ENCODE measurements around the gene DEPP1. TPM values are rescaled to one million over a fixed set of nuclear protein-coding genes. Genes with fewer than 3 reads are reported as not detected.

DEPP1 gene
- total and polyA plus RNA-seq, 2 experiments from 2014 or later = 0.37 to 1.3 TPM

- no peak for TF ChIP-seq ZNF462 (CRISPR knock-in tag; IDR thresholded peaks at IDR 0.05)
- TF ChIP-seq EZH2 (IDR thresholded peaks at IDR 0.05; ENCODE audit: low read depth, unreplicated experiment) = no peak
Observed at GRCh38 chr10:44952779-44953231, 25.8 kb downstream of the DEPP1 start (continued).

- H3K4me1 Mint-ChIP-seq = peaks cover 22% of the 10 kb centered on the region
- no peaks in the 10 kb centered on the region for H3K79me2 ChIP-seq (replicated peaks; ENCODE audit: insufficient read depth)
- no peaks in the 10 kb centered on the region for H3K9me2 ChIP-seq (ENCODE audit: insufficient read depth)
- no peak overlapping the region for H3K27ac ChIP-seq (ENCODE audit: low read depth)
- H3K4me3 ChIP-seq = no peak overlapping the region
- no peak overlapping the region for H2AFZ ChIP-seq
- no peaks in the 10 kb centered on the region for H3K27me3 ChIP-seq (ENCODE audit: insufficient read depth)
- peaks cover 7% of the 10 kb centered on the region; the same call in 2 of the 3 replicates for H3K36me3 Mint-ChIP-seq (ENCODE audit: low read depth)
- H3K4me2 ChIP-seq = no peak overlapping the region
- H3K36me3 ChIP-seq (ENCODE audit: insufficient read depth) = no peaks in the 10 kb centered on the region
- peaks cover 13% of the 10 kb centered on the region for H3K27me3 Mint-ChIP-seq (ENCODE audit: insufficient read depth, low read depth, poor library complexity)
- H4K20me1 ChIP-seq (replicated peaks; ENCODE audit: insufficient read depth) = no peaks in the 10 kb centered on the region
- no peaks in the 10 kb centered on the region for H3F3A ChIP-seq (replicated peaks; ENCODE audit: low read depth)
- ATAC-seq (no peak), DNase-seq (ENCODE audit: low spot score) (no peak)
- no peaks in the 10 kb centered on the region for H3K9me3 Mint-ChIP-seq
- H3K4me3 Mint-ChIP-seq = no peak overlapping the region
- no peak overlapping the region for H3K27ac Mint-ChIP-seq
- peaks cover 7% of the 10 kb centered on the region; the same call in 1 of the 2 replicates for H3K4me1 ChIP-seq (ENCODE audit: insufficient read depth)
- TF ChIP-seq ZNF462 (CRISPR knock-in tag; IDR thresholded peaks at IDR 0.05) (no peak), REST (IDR thresholded peaks at IDR 0.05; ENCODE audit: unreplicated experiment) (no peak), EZH2phosphoT487 (IDR thresholded peaks at IDR 0.05; ENCODE audit: unreplicated experiment) (no peak)
Observed at GRCh38 chr10:44951576-44952226, 26.9 kb downstream of the DEPP1 start.
